H9 (cell line): ENCODE measurements around the gene RASSF8. TPM values are rescaled to one million over a fixed set of nuclear protein-coding genes. Genes with fewer than 3 reads are reported as not detected.

Source experiments
- DNase-seq: peaks from one replicate; pipeline ENCODE4 v3.0.0-alpha.2; 2017
- H2AFZ ChIP-seq: one replicate; pipeline ENCODE4 v1.6.1; 2013; ENCODE audit warnings: mild to moderate bottlenecking, low read length, control low read depth, moderate library complexity
- H2AK5ac ChIP-seq: 2 replicates; pipeline ENCODE4 v1.6.1; 2013; ENCODE audit warnings: low read length, control low read depth, mixed read lengths; ENCODE audit not compliant: insufficient read length
- H2BK120ac ChIP-seq: one replicate; pipeline ENCODE4 v1.6.1; 2013; ENCODE audit warnings: low read depth, mild to moderate bottlenecking, low read length, control low read depth, inconsistent platforms; ENCODE audit not compliant: poor library complexity, severe bottlenecking
- H2BK12ac ChIP-seq: 2 replicates; pipeline ENCODE4 v1.6.1; 2013; ENCODE audit warnings: low read length, control low read depth, mixed read lengths, low read depth; ENCODE audit not compliant: insufficient read length
- H2BK15ac ChIP-seq: 2 replicates; pipeline ENCODE4 v1.6.1; 2013; ENCODE audit warnings: low read depth, low read length, control low read depth
- H2BK20ac ChIP-seq: one replicate; pipeline ENCODE4 v1.6.1; 2013; ENCODE audit warnings: low read depth, mild to moderate bottlenecking, low read length, control low read depth, inconsistent platforms; ENCODE audit not compliant: poor library complexity, severe bottlenecking
- H2BK5ac ChIP-seq: 2 replicates; pipeline ENCODE4 v1.6.1; 2013; ENCODE audit warnings: low read length, control low read depth, mixed read lengths; ENCODE audit not compliant: insufficient read length
- H3K14ac ChIP-seq: 2 replicates; pipeline ENCODE4 v1.6.1; 2013; ENCODE audit warnings: low read length, control low read depth; ENCODE audit not compliant: insufficient read depth
- H3K18ac ChIP-seq: 2 replicates; pipeline ENCODE4 v1.6.1; 2013; ENCODE audit warnings: low read depth, mild to moderate bottlenecking, mixed read lengths, low read length, control low read depth; ENCODE audit not compliant: insufficient read length
- H3K23ac ChIP-seq: 2 replicates; pipeline ENCODE4 v1.6.1; 2013; ENCODE audit warnings: low read length, control low read depth, mixed read lengths, low read depth; ENCODE audit not compliant: insufficient read length
- H3K23me2 ChIP-seq: 2 replicates; pipeline ENCODE4 v1.6.1; 2013; ENCODE audit warnings: low read depth, mild to moderate bottlenecking, mixed read lengths, low read length, control low read depth; ENCODE audit not compliant: insufficient read length, poor library complexity, severe bottlenecking
- H3K27ac ChIP-seq: 2 replicates; pipeline ENCODE4 v1.5.1; 2013; ENCODE audit warnings: low read length, control low read depth, mixed read lengths, low read depth; ENCODE audit not compliant: insufficient read length
- H3K27me3 ChIP-seq: 2 replicates; pipeline ENCODE4 v1.6.1; 2013; ENCODE audit warnings: low read length, control low read depth, inconsistent platforms; ENCODE audit not compliant: insufficient read depth
- H3K4ac ChIP-seq: 2 replicates; pipeline ENCODE4 v1.6.1; 2013; ENCODE audit warnings: low read depth, mild to moderate bottlenecking, control low read depth, inconsistent platforms, low read length, moderate library complexity
- H3K4me1 ChIP-seq: 2 replicates; pipeline ENCODE4 v1.6.1; 2013; ENCODE audit warnings: low read length, control low read depth, inconsistent platforms; ENCODE audit not compliant: insufficient read depth
- H3K4me2 ChIP-seq: 2 replicates; pipeline ENCODE4 v1.6.1; 2013; ENCODE audit warnings: low read length, control low read depth, mixed read lengths; ENCODE audit not compliant: insufficient read length, insufficient read depth
- H3K56ac ChIP-seq: 2 replicates; pipeline ENCODE4 v1.6.1; 2013; ENCODE audit warnings: low read depth, mild to moderate bottlenecking, mixed read lengths, low read length, control low read depth; ENCODE audit not compliant: insufficient read length
- H3K79me1 ChIP-seq: 2 replicates; pipeline ENCODE4 v1.6.1; 2013; ENCODE audit warnings: low read depth, mild to moderate bottlenecking, moderate library complexity, low read length, control low read depth, inconsistent platforms; ENCODE audit not compliant: insufficient read depth, poor library complexity, severe bottlenecking
- H3K79me2 ChIP-seq: 2 replicates; pipeline ENCODE4 v1.6.1; 2013; ENCODE audit warnings: low read length, control low read depth, inconsistent platforms; ENCODE audit not compliant: insufficient read depth
- H3K9ac ChIP-seq: 2 replicates; pipeline ENCODE4 v1.6.1; 2013; ENCODE audit warnings: low read length, control low read depth, mixed read lengths; ENCODE audit not compliant: insufficient read length; ENCODE audit errors: extremely low read depth
- H3K9me3 ChIP-seq: one replicate; pipeline ENCODE4 v1.6.1; 2013; ENCODE audit warnings: low read depth, low read length, inconsistent platforms; ENCODE audit not compliant: control insufficient read depth
- H3T11ph ChIP-seq: one replicate; pipeline ENCODE4 v1.6.1; 2013; ENCODE audit warnings: mild to moderate bottlenecking, low read length, control low read depth, inconsistent platforms
- H4K20me1 ChIP-seq: one replicate; pipeline ENCODE4 v1.6.1; 2013; ENCODE audit not compliant: control insufficient read depth, insufficient read length, insufficient read depth
- H4K5ac ChIP-seq: 2 replicates; pipeline ENCODE4 v1.6.1; 2013; ENCODE audit warnings: low read depth, mild to moderate bottlenecking, mixed read lengths, low read length, control low read depth; ENCODE audit not compliant: insufficient read length
- H4K8ac ChIP-seq: replicated peaks from 2 replicates; pipeline ENCODE4 v1.6.1; 2013; ENCODE audit warnings: low read length, control low read depth, mixed read lengths, low read depth; ENCODE audit not compliant: insufficient read length
- H4K91ac ChIP-seq: 2 replicates; pipeline ENCODE4 v1.6.1; 2013; ENCODE audit warnings: low read depth, mild to moderate bottlenecking, moderate library complexity, mixed read lengths, low read length, control low read depth; ENCODE audit not compliant: insufficient read length
- H3K27ac Mint-ChIP-seq, 3 experiments: 2 replicates in 2 of 3; 3 replicates in 1 of 3; pipeline ENCODE4 v1.8.0; 2020 to 2021; ENCODE audit warnings: mixed read lengths in 3 of 3, mild to moderate bottlenecking in 1 of 3, moderate library complexity in 1 of 3
- H3K27me3 Mint-ChIP-seq: 2 replicates; pipeline ENCODE4 v1.8.0; 2021; ENCODE audit warnings: low read depth, mild to moderate bottlenecking, moderate library complexity, mixed read lengths
- H3K36me3 Mint-ChIP-seq, 3 experiments: 2 replicates in 2 of 3; 3 replicates in 1 of 3; pipeline ENCODE4 v1.8.0; 2020 to 2021; ENCODE audit warnings: low read depth in 3 of 3, mixed read lengths in 3 of 3; ENCODE audit not compliant: insufficient read depth in 1 of 3
- H3K4me1 Mint-ChIP-seq, 2 experiments: 2 replicates each; pipeline ENCODE4 v1.8.0; 2020; ENCODE audit warnings: mixed read lengths in 2 of 2
- H3K4me3 Mint-ChIP-seq, 2 experiments: 2 replicates in 1 of 2; 3 replicates in 1 of 2; pipeline ENCODE4 v1.8.0; 2020 to 2021; ENCODE audit warnings: mild to moderate bottlenecking in 2 of 2, mixed read lengths in 2 of 2, moderate library complexity in 1 of 2
- H3K9me3 Mint-ChIP-seq, 2 experiments: 2 replicates in 1 of 2; 3 replicates in 1 of 2; pipeline ENCODE4 v1.8.0; 2020; ENCODE audit warnings: mild to moderate bottlenecking in 2 of 2, mixed read lengths in 2 of 2, moderate library complexity in 1 of 2
- CTCF ChIP-seq: fragments of 200-600 bp; sonication (generic); conservative IDR thresholded peaks from 3 replicates; pipeline ENCODE4 v1.8.0; 2021; ENCODE audit warnings: antibody characterized with exemption, mild to moderate bottlenecking
- WGBS: extraction: QIAGEN DNeasy Blood & Tissue Kit; methylation state at CpG from one replicate; pipeline ENCODE4 v1.1.7; 2013; ENCODE audit warnings: missing lambda C conversion rate, low lambda C conversion rate, mixed read lengths; ENCODE audit not compliant: insufficient read length; ENCODE audit errors: extremely low coverage; 5-methylcytosine and 5-hydroxymethylcytosine counted together
- total RNA-seq: library from RNA; stranded (reverse); gene quantifications from 2 replicates; pipeline ENCODE4 v1.2.1, GENCODE V29; 2021

RASSF8 gene
- total RNA-seq, 1 experiment from 2014 or later: 38.8 TPM

GRCh38 chr12:25977047-25977446 is 18.6 kb downstream of the RASSF8 start:
- Histone ChIP-seq H4K5ac (no peak overlapping the region), H3K79me2 (peaks cover 12% of the 10 kb centered on the region; the same call in 1 of the 2 replicates), H2BK20ac (no peak overlapping the region), H3K4ac (no peak overlapping the region), H4K20me1 (no peaks in the 10 kb centered on the region), H2AFZ (no peak overlapping the region), H3K56ac (no peak overlapping the region), H3K9me3 (no peaks in the 10 kb centered on the region), H4K91ac (no peak overlapping the region), H4K8ac (no peak overlapping the region), H3K4me2 (no peak overlapping the region), H2AK5ac (no peak overlapping the region), H2BK120ac (no peak overlapping the region), H3K23ac (no peak overlapping the region), H3K9ac (no peak overlapping the region), H3K14ac (no peak overlapping the region), H3K27ac (no peak overlapping the region), H2BK5ac (no peak overlapping the region), H3K4me1 (peaks cover 7% of the 10 kb centered on the region; the same call in 1 of the 2 replicates), H3K23me2 (no peaks in the 10 kb centered on the region), H3K27me3 (no peaks in the 10 kb centered on the region), H2BK15ac (no peak overlapping the region), H3K18ac (no peak overlapping the region), H3K79me1 (peaks cover 4% of the 10 kb centered on the region), H2BK12ac (no peak overlapping the region), H3T11ph (no peak overlapping the region)
- no peak for DNase-seq
- Mint-ChIP-seq H3K27ac (no peak overlapping the region), H3K4me3 (no peak overlapping the region), H3K4me1 (peaks cover 36 to 39% of the 10 kb centered on the region in 2 experiments), H3K36me3 (no peaks in the 10 kb centered on the region), H3K9me3 (no peaks in the 10 kb centered on the region), H3K27me3 (no peaks in the 10 kb centered on the region)
- no CpG with 5 or more reads among the region's 5 CpGs for WGBS
- TF ChIP-seq CTCF: no peak
